Measurements from ENCODE around the gene PWWP2A. TPM values are rescaled to one million over a fixed set of nuclear protein-coding genes. Genes with fewer than 3 reads are reported as not detected.

The PWWP2A gene
- total and polyA plus RNA-seq, 2 experiments from 2014 or later, result 51.5 to 81.6 TPM

DNA sequence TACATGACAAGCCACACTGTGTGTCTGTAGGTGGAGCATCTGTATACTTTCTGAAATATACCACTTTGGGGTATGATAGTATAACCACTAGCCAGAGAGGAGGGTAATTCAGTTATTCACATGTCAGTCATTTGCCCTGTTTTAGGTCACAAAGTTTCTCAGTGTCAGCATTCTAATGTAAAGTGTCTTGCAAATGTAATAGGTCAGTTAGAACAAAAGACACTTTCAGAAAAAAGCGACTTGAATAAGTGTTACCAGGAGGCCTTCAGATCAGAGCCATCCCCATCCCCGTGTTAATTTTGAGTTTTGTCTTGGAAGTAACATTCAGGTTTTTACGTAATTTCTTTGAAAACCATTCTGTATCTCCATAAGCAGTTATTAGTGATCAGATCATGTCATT lies 76.6 kb downstream of the PWWP2A start (continued):
- no peak for TF ChIP-seq ZNF462 (CRISPR knock-in tag; IDR thresholded peaks at IDR 0.05)
- TF ChIP-seq CREB1 (CRISPR knock-in tag; IDR thresholded peaks at IDR 0.05; ENCODE audit: low read depth), result no peak
- TF ChIP-seq REST (IDR thresholded peaks at IDR 0.05; ENCODE audit: unreplicated experiment), result no peak
- TF ChIP-seq JUNB (IDR thresholded peaks at IDR 0.05; ENCODE audit: unreplicated experiment), result no peak

Other genes starting within 250 kb of the PWWP2A start
- gene ADRA1B, start 203.0 kb downstream of the PWWP2A start, total RNA-seq (2014; rRNA removed; shearing (Covaris generic)), result not detected in 2 replicates
- gene ADRA1B, start 203.0 kb downstream of the PWWP2A start, polyA plus RNA-seq (2016; fragmentation: Nextera tagmentation; extraction: Ambion mirVana), result not detected in 2 replicates
- gene TTC1, start 110.3 kb downstream of the PWWP2A start, total RNA-seq (2014; rRNA removed; shearing (Covaris generic)), result 48.9 and 51.5 TPM in 2 replicates
- 115 and 131 TPM in 2 replicates for gene TTC1, start 110.3 kb downstream of the PWWP2A start, polyA plus RNA-seq (2016; fragmentation: Nextera tagmentation; extraction: Ambion mirVana)
- gene FABP6, start 110.1 kb upstream of the PWWP2A start, total RNA-seq (2014; rRNA removed; shearing (Covaris generic)), result 1.7 and 2.2 TPM in 2 replicates
- 7.5 and 9.7 TPM in 2 replicates for gene FABP6, start 110.1 kb upstream of the PWWP2A start, polyA plus RNA-seq (2016; fragmentation: Nextera tagmentation; extraction: Ambion mirVana)
- gene CCNJL, start 193.1 kb upstream of the PWWP2A start, total RNA-seq (2014; rRNA removed; shearing (Covaris generic)), result 22.1 and 29.2 TPM in 2 replicates
- 27.0 and 28.4 TPM in 2 replicates for gene CCNJL, start 193.1 kb upstream of the PWWP2A start, polyA plus RNA-seq (2016; fragmentation: Nextera tagmentation; extraction: Ambion mirVana)